Choroid plexus epithelial cell (primary cell): Measurements from ENCODE around the gene AP1M2.

Experiments
- DNase-seq: peaks from one replicate; pipeline ENCODE4 v3.0.0-alpha.2; 2010; ENCODE audit warnings: low read depth
- H3K4me3 ChIP-seq: 2 replicates; pipeline ENCODE4 v1.5.1; 2011; ENCODE audit warnings: low read depth, mild to moderate bottlenecking, control low read depth, low read length, moderate library complexity
- CTCF ChIP-seq: conservative IDR thresholded peaks from 2 replicates; pipeline ENCODE4 v1.5.1; 2011; ENCODE audit warnings: low read depth, mild to moderate bottlenecking, control low read depth, inconsistent platforms, low read length, moderate library complexity

AP1M2 gene

GRCh38 chr19:10562609-10563008, 24.5 kb downstream of the AP1M2 start:
- no peak overlapping the region for H3K4me3 ChIP-seq
- TF ChIP-seq CTCF, result no peak
- DNase-seq, result no peak

GRCh38 chr19:10560154-10560553, 27.0 kb downstream of the AP1M2 start:
- DNase-seq, result no peak
- H3K4me3 ChIP-seq, result no peak overlapping the region
- no peak for TF ChIP-seq CTCF

GRCh38 chr19:10557603-10558197, 29.4 kb downstream of the AP1M2 start:
- H3K4me3 ChIP-seq, result no peak overlapping the region
- no peak for DNase-seq
- no peak for TF ChIP-seq CTCF

DNA sequence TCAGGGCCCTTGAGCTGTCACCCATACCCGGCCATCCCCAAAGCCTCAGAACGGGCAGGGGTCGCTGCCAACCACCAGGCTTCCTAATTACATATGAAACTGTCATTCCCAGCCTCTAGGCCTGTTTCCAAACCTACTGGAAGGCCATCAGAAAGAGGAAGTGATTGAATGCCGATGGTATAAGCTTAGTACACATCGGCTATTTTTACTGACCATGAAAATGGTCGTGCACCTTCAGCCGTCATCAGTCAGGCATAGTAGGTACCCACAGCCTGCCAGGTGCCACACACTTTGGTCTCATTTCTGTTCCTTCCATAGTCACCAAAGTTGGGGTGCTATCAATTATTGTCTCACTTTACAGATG, 31.5 kb downstream of the AP1M2 start:
- TF ChIP-seq CTCF, result no peak
- no peak overlapping the region for H3K4me3 ChIP-seq

DNA sequence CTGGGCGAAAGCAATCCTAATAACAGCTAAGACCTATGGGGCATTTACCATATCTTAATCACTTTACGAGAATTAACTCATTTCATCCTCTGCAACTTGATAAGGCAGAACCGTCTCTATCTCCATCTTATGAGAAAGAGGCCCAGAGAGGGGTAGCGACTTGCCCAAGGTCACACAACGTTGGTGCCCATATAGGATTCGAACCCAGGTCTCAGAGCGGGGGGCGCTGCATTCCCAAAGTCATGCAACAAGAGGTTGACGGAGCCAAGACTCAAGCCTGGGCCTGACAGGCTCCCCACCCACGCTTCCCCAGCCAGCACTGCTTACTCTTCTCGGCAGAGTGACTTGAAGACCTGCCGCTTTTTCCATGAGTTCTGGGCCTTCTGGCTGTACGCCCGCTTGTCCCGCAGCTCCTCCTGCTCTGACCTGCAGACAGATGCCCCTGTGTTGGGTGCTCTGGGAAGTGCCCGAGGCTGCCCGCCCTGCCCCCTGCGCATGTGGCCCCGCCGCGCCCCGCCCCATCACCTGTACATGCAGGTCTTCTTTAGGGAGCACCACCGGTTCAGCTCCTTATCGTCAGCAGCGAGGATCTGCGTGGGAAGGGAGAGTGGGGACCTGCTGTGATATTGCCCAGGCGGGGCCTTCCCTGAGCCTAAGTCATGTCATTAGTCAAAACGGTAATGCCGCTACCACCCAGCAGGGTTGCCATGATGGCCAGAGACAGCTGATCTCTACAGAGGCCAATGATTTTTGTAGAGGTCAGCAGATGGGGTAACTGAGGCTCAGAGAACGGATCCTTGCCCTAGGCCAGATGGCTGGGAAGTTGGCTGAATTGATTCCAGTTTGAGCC, 32.1 kb downstream of the AP1M2 start:
- TF ChIP-seq CTCF, result peak; percentile 13
- H3K4me3 ChIP-seq, result no peak overlapping the region
- no peak for DNase-seq

More for the DNA sequence above, 31.5 kb downstream of the AP1M2 start:
- DNase-seq, result no peak

DNA sequence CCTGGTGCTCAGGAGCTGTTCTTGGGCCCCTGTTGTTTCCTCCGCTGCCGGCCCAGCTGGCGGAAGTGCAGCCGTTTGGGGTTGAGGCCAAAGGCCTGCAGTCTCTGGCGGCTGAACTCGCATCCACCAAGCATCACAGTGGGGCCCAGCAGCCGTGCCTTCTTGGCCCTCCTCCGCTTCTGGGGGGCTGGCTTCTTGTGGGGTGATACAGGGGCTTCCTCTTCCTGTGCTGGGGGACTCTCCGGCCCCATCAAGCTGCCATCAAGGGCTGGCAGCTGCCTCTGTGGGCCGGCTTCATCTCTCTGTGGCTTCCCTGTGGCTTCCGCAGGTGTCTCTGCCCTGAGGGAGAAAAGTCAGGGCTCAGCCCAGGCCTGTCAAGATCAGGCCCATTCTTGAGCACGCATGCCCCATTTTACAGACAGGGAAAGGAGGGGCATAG, 33.1 kb downstream of the AP1M2 start:
- TF ChIP-seq CTCF, result no peak
- DNase-seq, result no peak
- H3K4me3 ChIP-seq, result no peak overlapping the region

GRCh38 chr19:10553087-10553667, 33.9 kb downstream of the AP1M2 start:
- no peak overlapping the region for H3K4me3 ChIP-seq
- DNase-seq, result no peak
- TF ChIP-seq CTCF, result no peak
